ENCODE results near the gene PDE6B.

The PDE6B gene

DNA sequence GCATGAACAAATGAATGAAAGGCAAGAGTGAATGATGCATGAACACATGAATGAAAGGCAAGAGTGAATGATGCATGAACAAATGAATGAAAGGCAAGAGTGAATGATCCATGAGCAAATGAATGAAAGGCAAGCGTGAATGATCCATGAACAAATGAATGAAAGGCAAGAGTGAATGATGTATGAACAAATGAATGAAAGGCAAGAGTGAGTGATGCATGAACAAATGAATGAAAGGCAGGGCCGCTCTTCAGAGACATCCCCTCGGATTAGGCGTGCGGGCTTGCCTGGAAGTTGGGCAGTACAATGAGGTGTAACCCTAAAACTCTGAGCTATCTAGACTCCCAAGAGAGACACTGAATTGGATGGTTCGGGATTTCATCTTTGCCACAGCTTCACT, 84.0 kb downstream of the PDE6B start:
- H3K9me2 ChIP-seq (replicated peaks; ENCODE audit: insufficient read depth, low read length): no peaks in the 10 kb centered on the region
- H3K27ac ChIP-seq (ENCODE audit: low read depth, low read length): no peak overlapping the region
- H3K36me3 ChIP-seq (ENCODE audit: low read length): no peaks in the 10 kb centered on the region
- H3K27me3 ChIP-seq (ENCODE audit: low read length): no peaks in the 10 kb centered on the region
- peaks cover 6% of the 10 kb centered on the region; the same call in 1 of the 2 replicates for H3F3A ChIP-seq (ENCODE audit: insufficient read depth)
- H2AFZ ChIP-seq (ENCODE audit: low read depth, low read length, severe bottlenecking): no peak overlapping the region
- H4K20me1 ChIP-seq (ENCODE audit: low read depth, low read length): no peaks in the 10 kb centered on the region; the same call in 1 of the 2 replicates
- no peak overlapping the region for H3K9ac ChIP-seq (ENCODE audit: low read length)
- TF ChIP-seq, protein P1, sequence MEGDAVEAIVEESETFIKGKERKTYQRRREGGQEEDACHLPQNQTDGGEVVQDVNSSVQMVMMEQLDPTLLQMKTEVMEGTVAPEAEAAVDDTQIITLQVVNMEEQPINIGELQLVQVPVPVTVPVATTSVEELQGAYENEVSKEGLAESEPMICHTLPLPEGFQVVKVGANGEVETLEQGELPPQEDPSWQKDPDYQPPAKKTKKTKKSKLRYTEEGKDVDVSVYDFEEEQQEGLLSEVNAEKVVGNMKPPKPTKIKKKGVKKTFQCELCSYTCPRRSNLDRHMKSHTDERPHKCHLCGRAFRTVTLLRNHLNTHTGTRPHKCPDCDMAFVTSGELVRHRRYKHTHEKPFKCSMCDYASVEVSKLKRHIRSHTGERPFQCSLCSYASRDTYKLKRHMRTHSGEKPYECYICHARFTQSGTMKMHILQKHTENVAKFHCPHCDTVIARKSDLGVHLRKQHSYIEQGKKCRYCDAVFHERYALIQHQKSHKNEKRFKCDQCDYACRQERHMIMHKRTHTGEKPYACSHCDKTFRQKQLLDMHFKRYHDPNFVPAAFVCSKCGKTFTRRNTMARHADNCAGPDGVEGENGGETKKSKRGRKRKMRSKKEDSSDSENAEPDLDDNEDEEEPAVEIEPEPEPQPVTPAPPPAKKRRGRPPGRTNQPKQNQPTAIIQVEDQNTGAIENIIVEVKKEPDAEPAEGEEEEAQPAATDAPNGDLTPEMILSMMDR (IDR thresholded peaks at IDR 0.05; ENCODE audit: insufficient read depth, low read length, poor library complexity, severe bottlenecking): no peak
- TF ChIP-seq EZH2phosphoT487 (conservative IDR thresholded peaks at IDR 0.05; ENCODE audit: low read length): no peak
- no peaks in the 10 kb centered on the region for H3K9me3 ChIP-seq (ENCODE audit: insufficient read depth, low read length)
- no peak overlapping the region for H3K4me3 ChIP-seq (ENCODE audit: insufficient read depth, low read length, poor library complexity, severe bottlenecking)
- H3K4me2 ChIP-seq (ENCODE audit: low read depth, low read length, poor library complexity, severe bottlenecking): no peak overlapping the region
- H3K79me2 ChIP-seq (ENCODE audit: insufficient read depth, low read length): peaks cover 84% of the 10 kb centered on the region

DNA sequence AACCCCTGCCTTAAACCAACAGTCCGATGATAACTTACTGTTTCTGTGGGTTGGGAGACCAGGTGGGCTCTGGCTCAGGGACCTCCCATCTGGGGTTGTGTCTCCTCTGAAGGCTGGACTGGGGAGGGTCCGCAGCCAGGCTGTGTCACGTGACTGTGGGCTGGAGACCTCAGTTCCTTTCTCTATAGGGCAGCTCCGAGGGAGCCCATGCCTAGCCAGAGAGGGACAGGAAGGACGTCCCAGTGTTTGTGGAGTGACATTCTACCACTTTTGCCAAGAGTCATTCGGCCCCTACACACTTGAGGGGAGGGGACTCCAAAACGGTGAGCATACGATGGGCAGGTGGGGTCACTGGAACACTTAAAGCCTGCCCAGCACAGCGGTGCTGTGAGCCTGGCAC, 84.7 kb downstream of the PDE6B start:
- no peaks in the 10 kb centered on the region for H3K9me3 ChIP-seq (ENCODE audit: insufficient read depth, low read length)
- H3K9ac ChIP-seq (ENCODE audit: low read length): no peak overlapping the region
- H3F3A ChIP-seq (ENCODE audit: insufficient read depth): peaks cover 6% of the 10 kb centered on the region; the same call in 1 of the 2 replicates
- H3K9me2 ChIP-seq (replicated peaks; ENCODE audit: insufficient read depth, low read length): no peaks in the 10 kb centered on the region
- no peak overlapping the region for H2AFZ ChIP-seq (ENCODE audit: low read depth, low read length, severe bottlenecking)
- H3K79me2 ChIP-seq (ENCODE audit: insufficient read depth, low read length): peaks cover 88% of the 10 kb centered on the region
- TF ChIP-seq EZH2phosphoT487 (conservative IDR thresholded peaks at IDR 0.05; ENCODE audit: low read length): no peak
- TF ChIP-seq, protein P1 (IDR thresholded peaks at IDR 0.05; ENCODE audit: insufficient read depth, low read length, poor library complexity, severe bottlenecking): no peak
- H3K4me2 ChIP-seq (ENCODE audit: low read depth, low read length, poor library complexity, severe bottlenecking): no peak overlapping the region
- H3K27me3 ChIP-seq (ENCODE audit: low read length): no peaks in the 10 kb centered on the region
- no peaks in the 10 kb centered on the region; the same call in 1 of the 2 replicates for H4K20me1 ChIP-seq (ENCODE audit: low read depth, low read length)
- H3K4me3 ChIP-seq (ENCODE audit: insufficient read depth, low read length, poor library complexity, severe bottlenecking): no peak overlapping the region
- no peaks in the 10 kb centered on the region for H3K36me3 ChIP-seq (ENCODE audit: low read length)
- no peak overlapping the region for H3K27ac ChIP-seq (ENCODE audit: low read depth, low read length)

DNA sequence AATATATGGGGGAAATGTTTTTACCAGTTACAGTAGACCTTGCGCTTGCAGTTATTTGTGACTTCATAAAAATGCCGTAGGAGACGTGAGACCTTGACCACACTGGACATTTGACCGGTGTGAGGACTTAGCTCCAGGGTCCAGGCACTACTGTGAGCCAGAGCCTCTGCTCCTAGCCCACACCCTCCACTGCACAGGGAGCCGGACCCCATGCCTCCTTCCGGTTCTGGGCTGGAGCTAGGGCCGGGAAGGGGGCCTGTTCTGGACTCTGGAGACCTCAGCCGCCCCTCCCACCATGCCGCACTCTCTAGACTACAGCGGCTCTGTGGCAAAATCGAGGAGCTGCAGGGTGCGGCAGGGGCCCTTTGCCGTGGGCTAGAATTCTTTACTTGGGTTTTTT, 85.5 kb downstream of the PDE6B start:
- Histone ChIP-seq H3K79me2 (ENCODE audit: insufficient read depth, low read length) (peaks cover 85% of the 10 kb centered on the region), H3K9me3 (ENCODE audit: insufficient read depth, low read length) (no peaks in the 10 kb centered on the region), H3K4me2 (ENCODE audit: low read depth, low read length, poor library complexity, severe bottlenecking) (no peak overlapping the region), H3K36me3 (ENCODE audit: low read length) (no peaks in the 10 kb centered on the region), H3K27me3 (ENCODE audit: low read length) (no peaks in the 10 kb centered on the region), H2AFZ (ENCODE audit: low read depth, low read length, severe bottlenecking) (no peak overlapping the region), H3F3A (ENCODE audit: insufficient read depth) (peaks cover 6% of the 10 kb centered on the region; the same call in 1 of the 2 replicates), H3K9ac (ENCODE audit: low read length) (no peak overlapping the region), H3K4me3 (ENCODE audit: insufficient read depth, low read length, poor library complexity, severe bottlenecking) (no peak overlapping the region), H3K9me2 (replicated peaks; ENCODE audit: insufficient read depth, low read length) (no peaks in the 10 kb centered on the region), H3K27ac (ENCODE audit: low read depth, low read length) (no peak overlapping the region), H4K20me1 (ENCODE audit: low read depth, low read length) (no peaks in the 10 kb centered on the region; the same call in 1 of the 2 replicates)
- TF ChIP-seq EZH2phosphoT487 (conservative IDR thresholded peaks at IDR 0.05; ENCODE audit: low read length): no peak
- TF ChIP-seq, protein P1 (IDR thresholded peaks at IDR 0.05; ENCODE audit: insufficient read depth, low read length, poor library complexity, severe bottlenecking): no peak
